Measurements from ENCODE around the gene RNU7-1.

RNU7-1 gene

GRCh38 chr12:6917491-6918231, 26.0 kb upstream of the RNU7-1 start:
- DNase-seq (ENCODE audit: low spot score): no peak

GRCh38 chr12:6919588-6919987, 24.0 kb upstream of the RNU7-1 start:
- no peak for DNase-seq (ENCODE audit: low spot score)

GRCh38 chr12:6921539-6921938, 22.1 kb upstream of the RNU7-1 start:
- DNase-seq (ENCODE audit: low spot score): no peak

- no peak for DNase-seq (ENCODE audit: low spot score)
Measured at GRCh38 chr12:6921996-6922946, 21.3 kb upstream of the RNU7-1 start.

GRCh38 chr12:6923003-6923732, 20.4 kb upstream of the RNU7-1 start:
- no peak for DNase-seq (ENCODE audit: low spot score)

GRCh38 chr12:6923851-6924250, 19.8 kb upstream of the RNU7-1 start:
- no peak for DNase-seq (ENCODE audit: low spot score)

GRCh38 chr12:6925239-6925539, 18.4 kb upstream of the RNU7-1 start:
- no peak for DNase-seq (ENCODE audit: low spot score)

GRCh38 chr12:6925540-6926279, 17.9 kb upstream of the RNU7-1 start:
- peak; percentile 95 for DNase-seq (ENCODE audit: low spot score)

GRCh38 chr12:6927379-6928021, 16.1 kb upstream of the RNU7-1 start, which contains the start of gene ATN1:
Gene ATN1 (plus strand): TSS chr12:6927959. CDS start chr12:6934002, 6,043 bp downstream.
- peak; percentile 81 for DNase-seq (ENCODE audit: low spot score)

- DNase-seq (ENCODE audit: low spot score): no peak
Measured at GRCh38 chr12:6928022-6928702, 15.5 kb upstream of the RNU7-1 start.

- no peak for DNase-seq (ENCODE audit: low spot score)
Measured at GRCh38 chr12:6928703-6929407, 14.8 kb upstream of the RNU7-1 start.

GRCh38 chr12:6929466-6930452, 13.9 kb upstream of the RNU7-1 start:
- DNase-seq (ENCODE audit: low spot score): no peak

- no peak for DNase-seq (ENCODE audit: low spot score)
Measured at GRCh38 chr12:6932766-6933165, 10.8 kb upstream of the RNU7-1 start.

- no peak for DNase-seq (ENCODE audit: low spot score)
Measured at GRCh38 chr12:6934110-6934509, 9.5 kb upstream of the RNU7-1 start.

GRCh38 chr12:6935371-6936193, 8.0 kb upstream of the RNU7-1 start:
- no peak for DNase-seq (ENCODE audit: low spot score)

GRCh38 chr12:6936194-6936635, 7.4 kb upstream of the RNU7-1 start:
- DNase-seq (ENCODE audit: low spot score): no peak

- DNase-seq (ENCODE audit: low spot score): no peak
Measured at GRCh38 chr12:6936636-6937480, 6.8 kb upstream of the RNU7-1 start.

Measured in cerebellar cortex (tissue), 1 donor.